ENCODE measurements around the gene SLC12A9. TPM values are rescaled to one million over a fixed set of nuclear protein-coding genes. Genes with fewer than 3 reads are reported as not detected.
"Not testable (repeated sequence)": the region's sequence is repeated elsewhere in the genome, so short reads cannot be mapped to it uniquely, and the experiment has no call there.

The SLC12A9 gene, protein sequence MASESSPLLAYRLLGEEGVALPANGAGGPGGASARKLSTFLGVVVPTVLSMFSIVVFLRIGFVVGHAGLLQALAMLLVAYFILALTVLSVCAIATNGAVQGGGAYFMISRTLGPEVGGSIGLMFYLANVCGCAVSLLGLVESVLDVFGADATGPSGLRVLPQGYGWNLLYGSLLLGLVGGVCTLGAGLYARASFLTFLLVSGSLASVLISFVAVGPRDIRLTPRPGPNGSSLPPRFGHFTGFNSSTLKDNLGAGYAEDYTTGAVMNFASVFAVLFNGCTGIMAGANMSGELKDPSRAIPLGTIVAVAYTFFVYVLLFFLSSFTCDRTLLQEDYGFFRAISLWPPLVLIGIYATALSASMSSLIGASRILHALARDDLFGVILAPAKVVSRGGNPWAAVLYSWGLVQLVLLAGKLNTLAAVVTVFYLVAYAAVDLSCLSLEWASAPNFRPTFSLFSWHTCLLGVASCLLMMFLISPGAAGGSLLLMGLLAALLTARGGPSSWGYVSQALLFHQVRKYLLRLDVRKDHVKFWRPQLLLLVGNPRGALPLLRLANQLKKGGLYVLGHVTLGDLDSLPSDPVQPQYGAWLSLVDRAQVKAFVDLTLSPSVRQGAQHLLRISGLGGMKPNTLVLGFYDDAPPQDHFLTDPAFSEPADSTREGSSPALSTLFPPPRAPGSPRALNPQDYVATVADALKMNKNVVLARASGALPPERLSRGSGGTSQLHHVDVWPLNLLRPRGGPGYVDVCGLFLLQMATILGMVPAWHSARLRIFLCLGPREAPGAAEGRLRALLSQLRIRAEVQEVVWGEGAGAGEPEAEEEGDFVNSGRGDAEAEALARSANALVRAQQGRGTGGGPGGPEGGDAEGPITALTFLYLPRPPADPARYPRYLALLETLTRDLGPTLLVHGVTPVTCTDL
- total RNA-seq (10 to 100 TPM; 24.7 to 29.1 TPM), polyA plus RNA-seq (9.5 TPM)

DNA sequence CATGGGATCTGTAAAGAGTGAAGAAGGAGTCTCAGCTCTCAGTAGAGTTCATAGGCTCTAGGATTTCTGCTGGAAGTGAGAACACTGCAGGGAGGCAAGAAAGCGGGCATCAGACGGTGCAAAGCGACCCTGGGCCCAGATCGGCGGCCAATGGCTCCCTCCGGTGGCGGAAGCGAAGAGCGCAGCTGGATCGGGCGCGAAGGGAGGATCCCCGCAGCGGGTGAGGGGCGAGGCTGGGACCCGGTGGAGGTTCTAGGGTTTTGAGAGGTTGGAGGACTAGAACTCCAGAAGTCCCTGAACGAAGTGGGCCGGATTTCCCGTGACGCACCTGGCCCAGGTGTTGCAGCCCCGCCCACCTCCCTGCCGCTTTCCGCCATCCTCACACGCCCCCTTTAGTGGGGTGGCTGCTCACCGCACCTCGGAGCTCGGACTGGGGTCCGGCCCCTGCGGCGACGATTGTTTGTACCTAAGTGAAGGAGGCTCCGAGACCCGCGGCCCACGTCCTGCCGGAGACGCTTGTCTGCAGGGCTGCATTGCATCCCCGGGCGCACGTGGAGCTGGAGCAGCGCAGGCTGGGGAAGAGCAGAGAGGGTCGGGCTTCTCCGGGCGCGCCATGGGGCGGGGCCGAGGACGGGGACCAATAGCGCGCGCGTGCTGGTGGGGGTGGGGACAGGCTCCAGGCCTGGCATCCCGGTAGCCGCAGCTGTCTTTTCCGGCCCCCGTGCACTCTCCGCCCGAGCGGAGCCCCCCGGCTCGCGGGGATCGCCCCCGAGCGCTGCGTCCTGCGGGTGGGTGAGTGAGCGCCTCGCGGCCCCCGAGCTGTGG is at the start of gene SLC12A9:
TSS of gene SLC12A9 (plus strand) at position 666 of the 825 bp plus-strand sequence. CDS start 1,485 bp downstream, outside the sequence.
- Histone ChIP-seq H3K27me3 (ENCODE audit: insufficient read depth, low read length, poor library complexity, severe bottlenecking) (no peaks in the 10 kb centered on the region), H3K27ac (ENCODE audit: low read depth, low read length) (peak within 1 kb of the TSS; percentile 64), H3K9me3 (ENCODE audit: low read length) (no peaks in the 10 kb centered on the region), H3K4me3 (ENCODE audit: low read length) (peak within 1 kb of the TSS; percentile 85), H3K36me3 (ENCODE audit: insufficient read depth, low read length) (no peaks in the 10 kb centered on the region), H3K4me1 (ENCODE audit: insufficient read depth, low read length) (peaks cover 17% of the 10 kb centered on the region)
- Mint-ChIP-seq H3K27ac (peak within 1 kb of the TSS; percentile 36 to 98 (median 90)), H3K4me1 (peaks cover 15 to 33% (median 21%) of the 10 kb centered on the region in 3 donors), H3K27me3 (no peaks in the 10 kb centered on the region), H3K9me3 (no peaks in the 10 kb centered on the region), H3K4me3 (peak within 1 kb of the TSS; percentile 84 to 96 (median 90)), H3K36me3 (peaks cover 0 to 21% (median 4%) of the 10 kb centered on the region in 3 donors)
- ChIA-PET POLR2A (interaction anchor here (0.5 to 2.0 kb wide), 9 partner anchors 15 to 416 kb away, joined by 3 to 13 read pairs (median 4); partner anchors contain the start of genes FBXO24, LRCH4, POP7 and SRRT), CTCF (interaction anchor here (0.8 to 5.4 kb wide), 33 partner anchors 10 to 732 kb away, joined by 3 to 52 read pairs (median 4); partner anchors contain the start of genes CNPY4, POP7, SRRT and TRIP6)
- peak; percentile 81 to 89 (median 84) for DNase-seq

DNA sequence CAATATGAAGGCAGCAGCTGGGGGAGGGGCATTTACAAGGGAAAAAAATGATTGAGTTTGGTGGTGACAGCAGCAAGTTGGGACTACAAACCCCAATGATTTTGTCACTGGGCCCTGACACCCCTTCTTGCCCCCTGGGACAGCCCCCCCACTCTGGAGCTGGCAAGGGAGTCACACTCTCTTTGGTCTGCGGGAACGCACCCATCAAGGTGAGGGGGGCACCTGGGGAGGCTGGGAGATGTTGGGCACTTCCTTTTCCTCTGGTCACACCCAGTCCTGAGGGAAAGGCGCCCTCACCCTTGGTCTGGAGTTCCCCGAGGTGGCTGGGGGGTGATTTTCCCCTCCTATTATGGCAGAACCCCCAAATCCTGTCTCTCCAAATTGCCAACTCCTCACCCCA is 49.6 kb upstream of the SLC12A9 start:
- no peak overlapping the region for H3K27ac Mint-ChIP-seq
- H3K36me3 Mint-ChIP-seq = peaks cover 0 to 5% (median 0%) of the 10 kb centered on the region in 3 donors
- ChIA-PET CTCF (interaction anchor here (1.5 kb wide), 1 partner anchor 49 kb away, joined by 5 read pairs; the partner anchor contains the start of gene SLC12A9), POLR2A (no interaction called here)
- Histone ChIP-seq H3K9me3 (ENCODE audit: low read length) (no peaks in the 10 kb centered on the region), H3K27me3 (ENCODE audit: insufficient read depth, low read length, poor library complexity, severe bottlenecking) (no peaks in the 10 kb centered on the region), H3K36me3 (ENCODE audit: insufficient read depth, low read length) (no peaks in the 10 kb centered on the region), H3K27ac (ENCODE audit: low read depth, low read length) (peak overlapping the region; percentile 38), H3K4me3 (ENCODE audit: low read length) (no peak overlapping the region), H3K4me1 (ENCODE audit: insufficient read depth, low read length) (no peaks in the 10 kb centered on the region)
- peaks cover 13 to 16% of the 10 kb centered on the region in 2 donors for H3K27me3 Mint-ChIP-seq
- no peaks in the 10 kb centered on the region for H3K9me3 Mint-ChIP-seq
- no peak for DNase-seq
- no peak overlapping the region for H3K4me3 Mint-ChIP-seq
- peaks cover 0 to 4% (median 2%) of the 10 kb centered on the region in 3 donors for H3K4me1 Mint-ChIP-seq

- no peak overlapping the region for H3K27ac ChIP-seq (ENCODE audit: low read depth, low read length)
- no peak overlapping the region for H3K27ac Mint-ChIP-seq
- POLR2A ChIA-PET = no interaction called here
Measured at GRCh38 chr7:100803398-100804161, 48.9 kb upstream of the SLC12A9 start.

DNA sequence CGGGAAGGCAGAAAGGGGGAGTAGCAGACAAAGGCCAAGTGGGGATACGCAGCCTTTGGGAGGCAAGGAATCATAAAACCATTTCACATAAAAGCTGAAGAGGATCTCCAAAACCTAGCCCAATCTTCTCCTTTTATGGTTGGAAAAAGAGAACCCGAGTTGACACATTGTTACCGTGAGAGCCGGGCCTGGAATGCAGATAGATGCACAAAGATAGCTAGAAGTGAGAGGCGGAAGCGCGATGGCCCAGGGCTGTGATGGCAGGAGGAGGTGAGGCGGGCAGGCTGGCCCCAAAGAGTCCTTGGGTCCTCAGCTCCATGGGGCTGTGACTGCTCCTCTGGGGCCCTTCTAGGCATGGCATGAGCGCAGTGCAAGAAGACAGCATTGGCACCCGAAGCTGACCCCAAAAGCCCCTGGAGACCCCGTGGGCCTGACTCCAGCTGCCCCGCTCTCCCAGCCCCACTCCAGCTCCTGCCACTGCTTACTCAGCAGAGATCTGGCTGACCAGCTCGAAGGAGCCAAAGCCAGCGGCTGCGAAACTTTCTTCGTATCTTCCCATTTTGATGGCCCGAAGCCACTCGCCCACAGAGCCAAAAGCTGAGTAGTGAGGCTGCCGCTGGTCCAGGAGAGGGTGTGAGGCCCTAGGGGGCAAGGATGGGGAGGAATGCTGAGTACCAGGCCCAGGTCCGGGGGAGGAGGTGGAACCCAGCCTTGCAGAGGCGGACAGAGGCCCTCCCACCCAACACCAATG is 47.7 kb upstream of the SLC12A9 start:
- H3K9me3 ChIP-seq (ENCODE audit: low read length) = no peaks in the 10 kb centered on the region
- ChIA-PET POLR2A (no interaction called here), CTCF (interaction anchor here (0.6 kb wide), 1 partner anchor 15 kb away, joined by 3 read pairs; no protein-coding TSS in a partner anchor)
- peaks cover 0 to 7% (median 0%) of the 10 kb centered on the region in 3 donors for H3K36me3 Mint-ChIP-seq
- H3K4me3 ChIP-seq (ENCODE audit: low read length) = no peak overlapping the region
- no peak for DNase-seq
- H3K9me3 Mint-ChIP-seq = no peaks in the 10 kb centered on the region
- H3K36me3 ChIP-seq (ENCODE audit: insufficient read depth, low read length) = no peaks in the 10 kb centered on the region
- no peak overlapping the region for H3K4me3 Mint-ChIP-seq
- no peaks in the 10 kb centered on the region for H3K27me3 ChIP-seq (ENCODE audit: insufficient read depth, low read length, poor library complexity, severe bottlenecking)
- H3K27me3 Mint-ChIP-seq = peaks cover 7 to 8% of the 10 kb centered on the region in 2 donors
- H3K4me1 ChIP-seq (ENCODE audit: insufficient read depth, low read length) = no peaks in the 10 kb centered on the region
- no peak overlapping the region for H3K27ac ChIP-seq (ENCODE audit: low read depth, low read length)
- peak overlapping the region in 2 of 8 donors; percentile 34 to 74 for H3K27ac Mint-ChIP-seq
- H3K4me1 Mint-ChIP-seq = peaks cover 0 to 4% (median 0%) of the 10 kb centered on the region in 3 donors

More at GRCh38 chr7:100803398-100804161, 48.9 kb upstream of the SLC12A9 start:
- no peaks in the 10 kb centered on the region for H3K4me1 ChIP-seq (ENCODE audit: insufficient read depth, low read length)
- no peak overlapping the region for H3K4me3 ChIP-seq (ENCODE audit: low read length)
- peaks cover 12 to 13% of the 10 kb centered on the region in 2 donors for H3K27me3 Mint-ChIP-seq
- H3K4me1 Mint-ChIP-seq = peaks cover 0 to 4% (median 2%) of the 10 kb centered on the region in 3 donors
- no peaks in the 10 kb centered on the region for H3K36me3 ChIP-seq (ENCODE audit: insufficient read depth, low read length)
- peaks cover 0 to 7% (median 0%) of the 10 kb centered on the region in 3 donors for H3K36me3 Mint-ChIP-seq
- no peaks in the 10 kb centered on the region for H3K27me3 ChIP-seq (ENCODE audit: insufficient read depth, low read length, poor library complexity, severe bottlenecking)
- CTCF ChIA-PET = interaction anchor here (1.5 kb wide), 1 partner anchor 48 kb away, joined by 5 read pairs; the partner anchor contains the start of gene SLC12A9
- H3K9me3 ChIP-seq (ENCODE audit: low read length) = no peaks in the 10 kb centered on the region
- H3K9me3 Mint-ChIP-seq = no peaks in the 10 kb centered on the region
- H3K4me3 Mint-ChIP-seq = no peak overlapping the region
- no peak for DNase-seq

GRCh38 chr7:100806276-100806675 is 46.2 kb upstream of the SLC12A9 start:
- H3K27me3 Mint-ChIP-seq = peaks cover 0 to under 1% of the 10 kb centered on the region in 2 donors
- H3K36me3 Mint-ChIP-seq = peaks cover 0 to 7% (median 0%) of the 10 kb centered on the region in 3 donors
- POLR2A ChIA-PET = no interaction called here

GRCh38 chr7:100806883-100807282 is 45.6 kb upstream of the SLC12A9 start:
- H3K4me1 Mint-ChIP-seq; H3K4me3 ChIP-seq (ENCODE audit: low read length); H3K36me3 Mint-ChIP-seq; POLR2A ChIA-PET; H3K4me1 ChIP-seq (ENCODE audit: insufficient read depth, low read length); H3K9me3 ChIP-seq (ENCODE audit: low read length); H3K9me3 Mint-ChIP-seq; H3K27ac ChIP-seq (ENCODE audit: low read depth, low read length); DNase-seq; H3K27ac Mint-ChIP-seq; H3K36me3 ChIP-seq (ENCODE audit: insufficient read depth, low read length); H3K27me3 Mint-ChIP-seq; H3K27me3 ChIP-seq (ENCODE audit: insufficient read depth, low read length, poor library complexity, severe bottlenecking): not testable (repeated sequence)
- H3K4me3 Mint-ChIP-seq = peak overlapping the region in 1 of 7 donors; percentile 78
- CTCF ChIA-PET = interaction anchor here (1.1 to 1.4 kb wide), 2 partner anchors 10 to 45 kb away, joined by 3 to 5 read pairs; partner anchors contain the start of gene SLC12A9

More at GRCh38 chr7:100806276-100806675, 46.2 kb upstream of the SLC12A9 start:
- Histone ChIP-seq H3K4me1 (ENCODE audit: insufficient read depth, low read length) (no peaks in the 10 kb centered on the region), H3K36me3 (ENCODE audit: insufficient read depth, low read length) (no peaks in the 10 kb centered on the region), H3K27me3 (ENCODE audit: insufficient read depth, low read length, poor library complexity, severe bottlenecking) (no peaks in the 10 kb centered on the region), H3K9me3 (ENCODE audit: low read length) (no peaks in the 10 kb centered on the region), H3K4me3 (ENCODE audit: low read length) (no peak overlapping the region), H3K27ac (ENCODE audit: low read depth, low read length) (no peak overlapping the region)
- no peak for DNase-seq
- Mint-ChIP-seq H3K9me3 (no peaks in the 10 kb centered on the region), H3K4me1 (peaks cover 0 to 4% (median 0%) of the 10 kb centered on the region in 3 donors), H3K27ac (peak overlapping the region in 2 of 8 donors; percentile 23 to 78), H3K4me3 (no peak overlapping the region)
- CTCF ChIA-PET = interaction anchor here (1.1 to 1.4 kb wide), 2 partner anchors 11 to 46 kb away, joined by 3 to 5 read pairs; partner anchors contain the start of gene SLC12A9
